Measurements from ENCODE around the gene HOXC5. TPM values are rescaled to one million over a fixed set of nuclear protein-coding genes. Genes with fewer than 3 reads are reported as not detected.
A peak's percentile ranks its signal among the peaks of the same experiment; 100 is the strongest.

The HOXC5 gene
- total and polyA plus RNA-seq, 2 experiments from 2014 or later = 0.18 to 0.40 TPM

- peaks cover 96% of the 10 kb centered on the region for H3K27me3 ChIP-seq
- DNase-seq (ENCODE audit: low spot score) = no peak
- H2AFZ ChIP-seq = no peak overlapping the region
- no peak overlapping the region for H3K27ac ChIP-seq
- H4K20me1 ChIP-seq (ENCODE audit: insufficient read depth, poor library complexity, severe bottlenecking) = no peaks in the 10 kb centered on the region
- WGBS (ENCODE audit: low lambda C conversion rate, missing lambda C conversion rate) = 28% methylated on average over 8 of the region's 8 CpGs
- H3K9me3 ChIP-seq (ENCODE audit: low read depth) = no peaks in the 10 kb centered on the region
- no peaks in the 10 kb centered on the region for H3K9me2 ChIP-seq (replicated peaks; ENCODE audit: insufficient read depth)
- no peak overlapping the region for H3K4me3 ChIP-seq
- no peaks in the 10 kb centered on the region for H3K36me3 ChIP-seq (replicated peaks; ENCODE audit: insufficient read depth, low read depth)
- no peaks in the 10 kb centered on the region for H3K79me2 ChIP-seq
- H3K4me2 ChIP-seq = peak overlapping the region; percentile 90
- H3K4me1 ChIP-seq (ENCODE audit: insufficient read depth) = peaks cover 13% of the 10 kb centered on the region
- TF ChIP-seq EZH2 (IDR thresholded peaks at IDR 0.05; ENCODE audit: borderline replicate concordance) = no peak
- no peak for TF ChIP-seq EZH2phosphoT487 (IDR thresholded peaks at IDR 0.05; ENCODE audit: low read depth, severe bottlenecking, unreplicated experiment)
Observed at GRCh38 chr12:54001283-54002187, 31.3 kb upstream of the HOXC5 start.

GRCh38 chr12:54002278-54002914 is 30.5 kb upstream of the HOXC5 start:
- no peaks in the 10 kb centered on the region for H3K36me3 ChIP-seq (replicated peaks; ENCODE audit: insufficient read depth, low read depth)
- H3K9me2 ChIP-seq (replicated peaks; ENCODE audit: insufficient read depth) = no peaks in the 10 kb centered on the region
- DNase-seq (ENCODE audit: low spot score) = no peak
- TF ChIP-seq EZH2phosphoT487 (IDR thresholded peaks at IDR 0.05; ENCODE audit: low read depth, severe bottlenecking, unreplicated experiment) = no peak
- TF ChIP-seq CTCF (IDR thresholded peaks at IDR 0.05; ENCODE audit: poor library complexity) = no peak
- TF ChIP-seq EZH2 (IDR thresholded peaks at IDR 0.05; ENCODE audit: borderline replicate concordance) = no peak
- no peak overlapping the region for H3K4me3 ChIP-seq
- H3K79me2 ChIP-seq = no peaks in the 10 kb centered on the region
- H3K4me2 ChIP-seq = no peak overlapping the region
- WGBS (ENCODE audit: low lambda C conversion rate, missing lambda C conversion rate) = 37% methylated on average over 19 of the region's 19 CpGs
- peaks cover 17% of the 10 kb centered on the region for H3K4me1 ChIP-seq (ENCODE audit: insufficient read depth)
- no peaks in the 10 kb centered on the region for H4K20me1 ChIP-seq (ENCODE audit: insufficient read depth, poor library complexity, severe bottlenecking)
- H3K9me3 ChIP-seq (ENCODE audit: low read depth) = no peaks in the 10 kb centered on the region
- H2AFZ ChIP-seq = no peak overlapping the region
- no peak overlapping the region for H3K27ac ChIP-seq
- H3K27me3 ChIP-seq = peaks cover 96% of the 10 kb centered on the region

DNA sequence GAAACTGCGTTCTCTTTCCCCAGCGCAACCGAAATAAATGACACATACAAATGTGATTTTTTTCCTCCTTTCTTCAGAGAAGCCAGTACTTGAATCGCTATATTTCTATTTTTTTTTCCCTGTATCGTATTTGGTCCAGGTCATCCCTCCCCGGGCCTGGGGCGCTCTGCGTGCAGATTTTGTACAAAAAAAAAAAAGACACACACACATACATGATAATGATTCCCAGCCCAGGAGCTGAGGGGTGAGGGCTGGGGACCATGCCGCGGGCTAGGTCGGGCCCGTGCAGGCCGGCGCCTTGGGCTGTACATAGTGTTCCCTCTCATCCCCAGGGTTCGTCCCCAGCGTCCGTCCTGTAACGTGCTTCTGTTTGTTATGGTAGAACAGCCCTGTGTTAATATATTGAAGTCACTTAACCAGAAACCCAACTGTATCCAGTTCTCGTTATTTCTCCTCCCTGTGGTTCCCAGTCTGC is 29.9 kb upstream of the HOXC5 start:
- Histone ChIP-seq H3K36me3 (replicated peaks; ENCODE audit: insufficient read depth, low read depth) (no peaks in the 10 kb centered on the region), H3K79me2 (no peaks in the 10 kb centered on the region), H2AFZ (no peak overlapping the region), H3K4me3 (no peak overlapping the region), H3K9me3 (ENCODE audit: low read depth) (no peaks in the 10 kb centered on the region), H3K4me2 (no peak overlapping the region), H3K27me3 (peaks cover 96% of the 10 kb centered on the region), H3K27ac (no peak overlapping the region), H4K20me1 (ENCODE audit: insufficient read depth, poor library complexity, severe bottlenecking) (no peaks in the 10 kb centered on the region), H3K9me2 (replicated peaks; ENCODE audit: insufficient read depth) (no peaks in the 10 kb centered on the region), H3K4me1 (ENCODE audit: insufficient read depth) (peaks cover 17% of the 10 kb centered on the region)
- DNase-seq (ENCODE audit: low spot score) = no peak
- TF ChIP-seq EZH2 (IDR thresholded peaks at IDR 0.05; ENCODE audit: borderline replicate concordance) = no peak
- TF ChIP-seq CTCF (IDR thresholded peaks at IDR 0.05; ENCODE audit: poor library complexity) = no peak
- TF ChIP-seq EZH2phosphoT487 (IDR thresholded peaks at IDR 0.05; ENCODE audit: low read depth, severe bottlenecking, unreplicated experiment) = no peak
- 48% methylated on average over 19 of the region's 19 CpGs for WGBS (ENCODE audit: low lambda C conversion rate, missing lambda C conversion rate)

DNA sequence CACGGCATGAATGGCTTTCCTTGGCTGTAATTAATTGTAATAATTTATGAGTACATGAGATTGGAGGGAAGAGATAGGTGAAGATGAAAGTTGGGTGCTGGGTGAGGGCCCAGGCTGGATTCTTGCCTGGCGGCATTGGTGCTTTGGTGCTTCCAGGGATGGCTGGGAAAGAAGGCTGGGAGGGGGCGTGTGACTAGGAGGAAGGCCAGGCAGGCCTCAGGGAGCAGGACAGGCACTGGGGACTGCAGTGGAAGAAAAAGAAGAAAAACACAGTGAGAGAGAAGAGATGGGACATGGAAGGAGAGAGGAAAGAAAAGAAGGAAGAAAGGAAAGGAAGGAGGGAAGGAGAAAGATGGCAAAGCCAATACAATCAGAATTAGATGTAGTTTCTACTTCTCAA is 29.2 kb upstream of the HOXC5 start:
- no peak overlapping the region for H2AFZ ChIP-seq
- no peak overlapping the region for H3K27ac ChIP-seq
- no peaks in the 10 kb centered on the region for H4K20me1 ChIP-seq (ENCODE audit: insufficient read depth, poor library complexity, severe bottlenecking)
- H3K9me3 ChIP-seq (ENCODE audit: low read depth) = no peaks in the 10 kb centered on the region
- no peaks in the 10 kb centered on the region for H3K9me2 ChIP-seq (replicated peaks; ENCODE audit: insufficient read depth)
- H3K79me2 ChIP-seq = no peaks in the 10 kb centered on the region
- no peak overlapping the region for H3K4me2 ChIP-seq
- TF ChIP-seq CTCF (IDR thresholded peaks at IDR 0.05; ENCODE audit: poor library complexity) = no peak
- no peak for TF ChIP-seq EZH2 (IDR thresholded peaks at IDR 0.05; ENCODE audit: borderline replicate concordance)
- TF ChIP-seq EZH2phosphoT487 (IDR thresholded peaks at IDR 0.05; ENCODE audit: low read depth, severe bottlenecking, unreplicated experiment) = no peak
- peaks cover 95% of the 10 kb centered on the region for H3K27me3 ChIP-seq
- DNase-seq (ENCODE audit: low spot score) = no peak
- H3K36me3 ChIP-seq (replicated peaks; ENCODE audit: insufficient read depth, low read depth) = no peaks in the 10 kb centered on the region
- 68% methylated on average over 2 of the region's 3 CpGs for WGBS (ENCODE audit: low lambda C conversion rate, missing lambda C conversion rate)
- peaks cover 17% of the 10 kb centered on the region for H3K4me1 ChIP-seq (ENCODE audit: insufficient read depth)
- H3K4me3 ChIP-seq = no peak overlapping the region
